GM12891 (cell line): Measurements from ENCODE around the gene PLIN4.

Source experiments
- DNase-seq: peaks from one replicate; pipeline ENCODE4 v3.0.0; 2011; ENCODE audit warnings: low spot score; ENCODE audit not compliant: insufficient read length
- FAIRE-seq: peaks from 2 replicates; lab custom pipeline; 2011; peaks lifted over from hg19 to GRCh38; lab: Jason Lieb, UNC
- PAX5 ChIP-seq: IDR thresholded peaks from 2 replicates; pipeline ENCODE4 v1.6.1; 2011; ENCODE audit warnings: low read length, moderate library complexity, mild to moderate bottlenecking; ENCODE audit not compliant: insufficient read depth, severe bottlenecking
- POLR2A ChIP-seq: IDR thresholded peaks from 2 replicates; pipeline ENCODE4 v1.6.1; 2011; ENCODE audit warnings: low read depth, low read length, control low read depth
- POLR2AphosphoS5 ChIP-seq: IDR thresholded peaks from 2 replicates; pipeline ENCODE4 v1.6.1; 2011; ENCODE audit warnings: low read depth, low read length, control low read depth
- POU2F2 ChIP-seq: IDR thresholded peaks from 2 replicates; pipeline ENCODE4 v1.6.1; 2011; ENCODE audit warnings: low read depth, mild to moderate bottlenecking, control low read depth, low read length, moderate library complexity
- SPI1 ChIP-seq: IDR thresholded peaks from 2 replicates; pipeline ENCODE4 v1.6.1; 2011; ENCODE audit warnings: low read depth, low read length, control low read depth
- TAF1 ChIP-seq: IDR thresholded peaks from 2 replicates; pipeline ENCODE4 v1.6.1; 2011; ENCODE audit warnings: low read depth, low read length, control low read depth

PLIN4 gene

DNA sequence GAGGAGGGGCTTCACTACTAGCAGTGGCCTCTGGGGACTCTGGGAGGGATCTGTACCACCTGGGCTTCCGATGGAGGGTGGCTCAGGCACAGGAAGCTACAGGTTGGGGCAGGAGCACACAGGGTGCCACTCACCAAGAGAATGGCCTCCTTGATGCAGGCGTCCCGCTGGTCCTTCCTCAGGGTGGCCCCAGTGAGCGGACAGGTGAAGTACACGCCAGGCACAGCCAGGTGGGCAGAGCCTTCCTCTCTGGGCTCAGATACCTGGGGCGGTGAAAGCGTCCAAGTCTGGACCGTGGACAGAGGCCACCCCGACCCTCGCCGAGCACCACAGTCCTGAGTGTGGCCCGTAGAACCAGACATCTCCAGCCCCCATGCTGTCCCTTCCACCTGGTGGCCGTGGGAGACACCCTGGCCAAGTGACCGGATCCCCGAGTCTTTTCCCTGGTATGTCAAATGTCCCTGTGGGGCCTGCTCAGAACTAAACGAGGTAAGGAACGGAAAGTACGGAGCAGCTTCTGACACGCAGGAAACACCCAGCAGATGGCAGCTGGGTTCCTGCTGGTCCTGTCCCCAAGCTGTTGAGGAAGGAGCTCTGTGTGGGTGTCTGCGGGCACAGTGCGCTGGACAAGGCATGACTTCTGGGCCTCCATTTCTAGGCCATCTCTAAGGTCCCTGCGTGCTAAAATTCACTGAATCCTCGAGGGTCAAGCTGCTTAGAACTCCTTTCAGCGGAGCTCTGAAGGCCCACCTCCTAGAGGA lies 65.9 kb downstream of the PLIN4 start:
- FAIRE-seq (no peak), DNase-seq (no peak)
- no peak for TF ChIP-seq POU2F2
- TF ChIP-seq PAX5, result no peak
- TF ChIP-seq POLR2A, result no peak
- no peak for TF ChIP-seq SPI1
- TF ChIP-seq POLR2AphosphoS5, result no peak
- TF ChIP-seq TAF1, result no peak
